OCI-LY7 (cell line): Measurements from ENCODE around the gene PDE9A. TPM values are rescaled to one million over a fixed set of nuclear protein-coding genes. Genes with fewer than 3 reads are reported as not detected.
A peak's percentile ranks its signal among the peaks of the same experiment; 100 is the strongest.

ENCODE experiments used
- BruUV-seq: library from RNA; stranded (reverse); fragments of 400-500 nt; replicated peaks from 2 replicates; lab custom pipeline; 2021; lab: Mats Ljungman, UMichigan
- CTCF ChIA-PET: fragments of 300-600 bp; sonication (Branson Sonifier 250); formaldehyde crosslinking; loops from one replicate; lab custom pipeline; 2022; ENCODE audit warnings: antibody characterized with exemption; ENCODE audit not compliant: unreplicated experiment; lab: Charles Lee
- POLR2A ChIA-PET: fragments of 300-600 bp; sonication (Branson Sonifier 250); formaldehyde crosslinking; loops from one replicate; lab custom pipeline; 2022; ENCODE audit warnings: antibody characterized with exemption; lab: Charles Lee
- DNase-seq: peaks from one replicate; pipeline ENCODE4 v3.0.0-alpha.2; 2015; ENCODE audit warnings: low spot score
- H2AFZ ChIP-seq: fragments of 200-600 bp; sonication (generic), shearing (Covaris generic); 2 replicates; pipeline ENCODE4 v1.6.1; 2014; ENCODE audit warnings: mild to moderate bottlenecking, antibody characterized with exemption, low read length, moderate library complexity
- H3K27ac ChIP-seq: fragments of 200-600 bp; sonication (generic); 2 replicates; pipeline ENCODE4 v1.5.1; 2014; ENCODE audit warnings: mixed run types, low read depth, mild to moderate bottlenecking, moderate library complexity, low read length, inconsistent platforms; ENCODE audit not compliant: poor library complexity, severe bottlenecking
- H3K36me3 ChIP-seq: fragments of 200-600 bp; sonication (generic); 2 replicates; pipeline ENCODE4 v1.6.1; 2014; ENCODE audit warnings: mild to moderate bottlenecking, antibody characterized with exemption, low read length, moderate library complexity, mixed read lengths; ENCODE audit not compliant: insufficient read depth
- H3K4me1 ChIP-seq: fragments of 200-600 bp; sonication (generic); 2 replicates; pipeline ENCODE4 v1.5.1; 2014; ENCODE audit warnings: mild to moderate bottlenecking, low read length; ENCODE audit not compliant: insufficient read depth, poor library complexity, severe bottlenecking
- H3K4me2 ChIP-seq: fragments of 200-600 bp; sonication (generic); 2 replicates; pipeline ENCODE4 v1.6.1; 2014; ENCODE audit warnings: mild to moderate bottlenecking, low read length
- H3K4me3 ChIP-seq: fragments of 200-600 bp; sonication (generic); 2 replicates; pipeline ENCODE4 v1.5.1; 2014; ENCODE audit warnings: mild to moderate bottlenecking, low read depth, low read length; ENCODE audit not compliant: poor library complexity, severe bottlenecking
- H3K79me2 ChIP-seq: fragments of 200-600 bp; sonication (generic); 2 replicates; pipeline ENCODE4 v1.6.1; 2016; ENCODE audit warnings: low read depth, mild to moderate bottlenecking, low read length, moderate library complexity, mixed read lengths; ENCODE audit not compliant: insufficient read depth
- H3K9me2 ChIP-seq: fragments of 200-600 bp; sonication (generic); 2 replicates; pipeline ENCODE4 v1.6.1; 2016; ENCODE audit warnings: mild to moderate bottlenecking, low read length, mixed read lengths; ENCODE audit not compliant: insufficient read depth
- H3K9me3 ChIP-seq: fragments of 200-600 bp; sonication (generic); 2 replicates; pipeline ENCODE4 v1.6.1; 2014; ENCODE audit warnings: mild to moderate bottlenecking, mixed run types, low read length, mixed read lengths
- H4K20me1 ChIP-seq: fragments of 200-600 bp; sonication (generic); 2 replicates; pipeline ENCODE4 v1.6.1; 2014; ENCODE audit warnings: mild to moderate bottlenecking, antibody characterized with exemption, low read length, moderate library complexity, mixed read lengths; ENCODE audit not compliant: insufficient read depth
- CTCF ChIP-seq: fragments of 200-600 bp; sonication (generic); conservative IDR thresholded peaks from 2 replicates; pipeline ENCODE4 v1.5.1; 2014; ENCODE audit warnings: mild to moderate bottlenecking, antibody characterized with exemption, low read length, moderate library complexity, mixed read lengths
- EZH2phosphoT487 ChIP-seq: fragments of 200-600 bp; sonication (generic); IDR thresholded peaks from 2 replicates; pipeline ENCODE4 v1.6.1; 2018; ENCODE audit warnings: low read depth, borderline replicate concordance, mild to moderate bottlenecking, mixed run types, antibody characterized with exemption, low read length, moderate library complexity, mixed read lengths
- intact Hi-C: fragments of 100-400 bp; cut with micrococcal nuclease; formaldehyde crosslinking; loops from one replicate; pipeline ENCODE4 v1.10.0; 2022; ENCODE audit not compliant: unreplicated experiment
- total RNA-seq, 2 experiments: library from RNA; depleted of rRNA in 1 of 2; stranded (reverse); fragments of >200 nt in 1 of 2; shearing (Covaris generic) in 1 of 2; gene quantifications; 2 replicates each; pipeline ENCODE4 v1.2.3, GENCODE V29; 2014 to 2022

The PDE9A gene
- total RNA-seq, 2 experiments from 2014 or later, result 11.4 to 22.4 TPM

DNA sequence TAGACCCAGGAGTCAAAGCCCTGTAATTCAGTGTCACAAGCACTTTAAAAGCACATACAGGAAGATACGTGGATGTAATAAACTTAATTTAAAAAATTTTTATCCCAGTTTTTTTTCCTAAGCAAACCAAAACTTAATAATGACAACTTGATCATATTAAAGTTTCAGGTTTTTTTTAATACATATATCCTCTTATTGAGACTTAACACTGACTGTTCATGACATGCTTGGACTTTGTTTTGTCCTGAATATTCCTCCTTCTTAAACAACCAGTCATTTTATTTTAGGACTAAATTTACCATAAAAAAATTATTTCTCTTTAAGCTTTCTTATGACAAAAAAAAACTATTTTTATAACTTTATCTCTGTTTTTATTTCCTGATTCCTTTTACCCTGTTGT, 161.8 kb downstream of the PDE9A start:
- ChIA-PET POLR2A (no interaction called here), CTCF (no interaction called here)
- peaks cover 26% of the 10 kb centered on the region for H3K9me3 ChIP-seq
- intact Hi-C loops, result loop anchor here (5.0 to 10.0 kb wide), 2 partner anchors 180 to 223 kb away; no protein-coding TSS in a partner anchor
- H3K4me1 ChIP-seq, result no peaks in the 10 kb centered on the region
- H4K20me1 ChIP-seq, result no peaks in the 10 kb centered on the region
- no peak overlapping the region for H3K27ac ChIP-seq
- H2AFZ ChIP-seq, result no peak overlapping the region
- peak; percentile 39 for DNase-seq
- H3K79me2 ChIP-seq, result no peaks in the 10 kb centered on the region
- no peak overlapping the region for H3K4me3 ChIP-seq
- BruUV-seq, result no TSS peak
- H3K4me2 ChIP-seq, result no peak overlapping the region
- H3K36me3 ChIP-seq, result peaks cover 3% of the 10 kb centered on the region; the same call in 1 of the 2 replicates
- no peak for TF ChIP-seq EZH2phosphoT487
- no peak for TF ChIP-seq CTCF
- H3K9me2 ChIP-seq, result no peaks in the 10 kb centered on the region

DNA sequence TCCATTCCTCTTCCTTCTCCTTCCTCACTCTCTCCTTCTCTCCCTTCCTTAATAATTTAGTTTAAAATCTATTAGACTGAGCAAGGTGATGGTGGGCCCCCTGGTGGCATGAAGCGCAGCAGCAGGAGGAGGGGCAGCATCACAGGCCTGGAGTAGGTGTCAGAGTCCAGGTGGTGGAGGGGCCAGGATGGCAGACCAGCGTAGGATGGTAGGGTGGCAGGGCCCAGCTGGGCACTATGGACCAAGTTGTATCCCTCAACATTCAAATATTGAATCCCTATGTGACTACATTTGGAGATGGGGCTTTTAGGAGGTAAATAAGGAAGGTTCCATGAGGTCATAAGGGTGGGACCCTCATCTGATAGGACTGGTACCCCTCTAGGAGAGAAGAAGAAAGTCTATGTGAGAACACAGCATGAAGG, 164.9 kb downstream of the PDE9A start:
- Histone ChIP-seq H3K4me2 (no peak overlapping the region), H3K4me1 (no peaks in the 10 kb centered on the region), H3K36me3 (peaks cover 3% of the 10 kb centered on the region; the same call in 1 of the 2 replicates), H3K9me3 (peaks cover 26% of the 10 kb centered on the region), H3K9me2 (no peaks in the 10 kb centered on the region), H3K4me3 (no peak overlapping the region), H4K20me1 (no peaks in the 10 kb centered on the region), H3K79me2 (no peaks in the 10 kb centered on the region), H3K27ac (no peak overlapping the region), H2AFZ (no peak overlapping the region)
- intact Hi-C loops, result loop anchor here (5.0 to 10.0 kb wide), 2 partner anchors 184 to 226 kb away; no protein-coding TSS in a partner anchor
- no peak for TF ChIP-seq EZH2phosphoT487
- peak; percentile 89 for TF ChIP-seq CTCF
- ChIA-PET CTCF (no interaction called here), POLR2A (no interaction called here)
- BruUV-seq, result no TSS peak
- peak; percentile 41 for DNase-seq

- Histone ChIP-seq H3K79me2 (no peaks in the 10 kb centered on the region), H3K27ac (no peak overlapping the region), H3K4me2 (no peak overlapping the region), H3K9me3 (peaks cover 17% of the 10 kb centered on the region), H4K20me1 (no peaks in the 10 kb centered on the region), H3K4me3 (no peak overlapping the region), H2AFZ (no peak overlapping the region), H3K4me1 (no peaks in the 10 kb centered on the region), H3K36me3 (peaks cover 3% of the 10 kb centered on the region; the same call in 1 of the 2 replicates), H3K9me2 (no peaks in the 10 kb centered on the region)
- CTCF ChIA-PET, result no interaction called here
- no peak for TF ChIP-seq EZH2phosphoT487
- no peak for TF ChIP-seq CTCF
- POLR2A ChIA-PET, result no interaction called here
- DNase-seq, result no peak
- no TSS peak for BruUV-seq
- intact Hi-C loops, result loop anchor here (5.0 to 10.0 kb wide), 3 partner anchors 105 to 228 kb away; no protein-coding TSS in a partner anchor
Observed at GRCh38 chr21:42819861-42820615, 166.6 kb downstream of the PDE9A start.
